ENCODE data around the gene UGGT2. TPM values are rescaled to one million over a fixed set of nuclear protein-coding genes. Genes with fewer than 3 reads are reported as not detected.

Gene UGGT2
- total and polyA plus RNA-seq, 9 of the 15 experiments (the other 6 are each of a cell fraction or from before 2014, with no cell fraction given): 3.5 to 24.5 (median 18.3) TPM

- intact Hi-C loops (cut with micrococcal nuclease): no loop called here
- DNase-seq (ENCODE audit: extremely low read depth in 1 of 4, low spot score in 3 of 4) (no peak), FAIRE-seq (no peak), ATAC-seq (no peak)
- Histone ChIP-seq H3K27ac (ENCODE audit: extremely low read depth, low read depth, low read length) (no peak overlapping the region), H3K4me2 (ENCODE audit: insufficient read depth, low read length) (no peak overlapping the region), H3K9ac (ENCODE audit: insufficient read depth in 1 of 2, low read depth in 2 of 2, low read length in 2 of 2) (no peak overlapping the region), H3K4me1 (replicated peaks in 1 of 2; ENCODE audit: control insufficient read depth in 2 of 2, insufficient read depth in 2 of 2, low read length in 2 of 2) (no peaks in the 10 kb centered on the region), H3K79me2 (ENCODE audit: control insufficient read depth, insufficient read depth, low read length) (no peaks in the 10 kb centered on the region), H3K9me3 (replicated peaks; ENCODE audit: control insufficient read depth, insufficient read depth, low read depth, low read length) (no peaks in the 10 kb centered on the region), H3K36me3 (ENCODE audit: control insufficient read depth, insufficient read depth, low read length) (no peaks in the 10 kb centered on the region), H3K27me3 (ENCODE audit: control insufficient read depth in 2 of 2, insufficient read depth in 2 of 2, low read length in 2 of 2) (no peaks in the 10 kb centered on the region), H3K4me3 (no peak overlapping the region), H3K9me1 (ENCODE audit: control insufficient read depth, insufficient read depth, low read length) (no peaks in the 10 kb centered on the region), H2AFZ (ENCODE audit: low read depth, low read length) (no peak overlapping the region), H4K20me1 (replicated peaks; ENCODE audit: control insufficient read depth, insufficient read depth, low read length) (no peaks in the 10 kb centered on the region)
- POLR2A ChIA-PET: no interaction called here
- 35% methylated on average over 3 of the region's 3 CpGs for WGBS (ENCODE audit: insufficient coverage, low coverage, missing lambda C conversion rate)
- TF ChIP-seq SPI1 (IDR thresholded peaks at IDR 0.05; ENCODE audit: borderline replicate concordance, low read depth, low read length) (peak; percentile 82; the same call in 1 of the 2 replicates), MAFK (IDR thresholded peaks at IDR 0.05; ENCODE audit: low read length) (no peak), NCOA6 (IDR thresholded peaks at IDR 0.05) (no peak)
- CTCF ChIA-PET (ENCODE audit: low intra/inter-chr PET ratio): no interaction called here
- in situ Hi-C loops (cut with MboI): no loop called here
- BruUV-seq (replicated peaks): no TSS peak
Measured at GRCh38 chr13:95813139-95813538, 240.1 kb downstream of the UGGT2 start.

DNA sequence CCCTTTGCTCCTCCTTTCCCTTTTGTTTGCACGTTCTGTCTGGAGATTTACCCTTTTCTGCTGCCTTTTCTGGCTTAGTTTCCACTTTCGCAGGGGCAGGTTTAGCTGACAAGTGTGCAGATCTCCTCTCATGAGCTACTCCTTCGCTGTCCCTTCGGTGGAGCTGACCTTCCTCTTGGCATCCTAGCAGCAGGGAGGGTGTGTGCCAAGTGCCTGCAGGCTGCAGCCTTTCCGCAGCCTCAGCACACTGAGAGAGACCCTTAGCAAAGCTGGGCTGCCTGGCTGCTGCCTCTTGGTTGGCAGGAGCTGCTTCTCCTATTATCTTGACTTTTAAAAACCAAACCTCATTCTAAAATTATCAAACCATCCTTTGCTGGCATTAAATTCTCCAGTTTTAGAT lies 243.8 kb downstream of the UGGT2 start:
- BruUV-seq (replicated peaks): no TSS peak
- no peaks in the 10 kb centered on the region for H3K36me3 ChIP-seq (ENCODE audit: control insufficient read depth, insufficient read depth, low read length)
- intact Hi-C loops (cut with micrococcal nuclease) (no loop called here), in situ Hi-C loops (cut with MboI) (no loop called here)
- 89% methylated on average over 3 of the region's 5 CpGs for WGBS (ENCODE audit: insufficient coverage, low coverage, missing lambda C conversion rate)
- H3K9ac ChIP-seq (ENCODE audit: insufficient read depth in 1 of 2, low read depth in 2 of 2, low read length in 2 of 2): no peak overlapping the region
- no peaks in the 10 kb centered on the region for H4K20me1 ChIP-seq (replicated peaks; ENCODE audit: control insufficient read depth, insufficient read depth, low read length)
- H3K79me2 ChIP-seq (ENCODE audit: control insufficient read depth, insufficient read depth, low read length): no peaks in the 10 kb centered on the region
- H3K9me3 ChIP-seq (replicated peaks; ENCODE audit: control insufficient read depth, insufficient read depth, low read depth, low read length): no peaks in the 10 kb centered on the region
- FAIRE-seq (no peak), DNase-seq (ENCODE audit: extremely low read depth in 1 of 4, low spot score in 3 of 4) (no peak), ATAC-seq (no peak)
- no peaks in the 10 kb centered on the region for H3K9me1 ChIP-seq (ENCODE audit: control insufficient read depth, insufficient read depth, low read length)
- H3K4me1 ChIP-seq (replicated peaks in 1 of 2; ENCODE audit: control insufficient read depth in 2 of 2, insufficient read depth in 2 of 2, low read length in 2 of 2): no peaks in the 10 kb centered on the region
- no peak overlapping the region for H3K4me2 ChIP-seq (ENCODE audit: insufficient read depth, low read length)
- no peaks in the 10 kb centered on the region for H3K27me3 ChIP-seq (ENCODE audit: control insufficient read depth in 2 of 2, insufficient read depth in 2 of 2, low read length in 2 of 2)
- POLR2A ChIA-PET: no interaction called here
- CTCF ChIA-PET (ENCODE audit: low intra/inter-chr PET ratio): no interaction called here
- no peak overlapping the region for H2AFZ ChIP-seq (ENCODE audit: low read depth, low read length)
- H3K27ac ChIP-seq (ENCODE audit: extremely low read depth, low read depth, low read length): no peak overlapping the region
- H3K4me3 ChIP-seq: no peak overlapping the region
- TF ChIP-seq, protein P1, sequence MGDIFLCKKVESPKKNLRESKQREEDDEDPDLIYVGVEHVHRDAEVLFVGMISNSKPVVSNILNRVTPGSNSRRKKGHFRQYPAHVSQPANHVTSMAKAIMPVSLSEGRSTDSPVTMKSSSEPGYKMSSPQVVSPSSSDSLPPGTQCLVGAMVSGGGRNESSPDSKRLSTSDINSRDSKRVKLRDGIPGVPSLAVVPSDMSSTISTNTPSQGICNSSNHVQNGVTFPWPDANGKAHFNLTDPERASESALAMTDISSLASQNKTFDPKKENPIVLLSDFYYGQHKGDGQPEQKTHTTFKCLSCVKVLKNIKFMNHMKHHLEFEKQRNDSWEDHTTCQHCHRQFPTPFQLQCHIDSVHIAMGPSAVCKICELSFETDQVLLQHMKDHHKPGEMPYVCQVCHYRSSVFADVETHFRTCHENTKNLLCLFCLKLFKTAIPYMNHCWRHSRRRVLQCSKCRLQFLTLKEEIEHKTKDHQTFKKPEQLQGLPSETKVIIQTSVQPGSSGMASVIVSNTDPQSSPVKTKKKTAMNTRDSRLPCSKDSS (IDR thresholded peaks at IDR 0.05; ENCODE audit: low read depth, partially characterized antibody): no peak
- no peak for TF ChIP-seq CREB3 (tag; conservative IDR thresholded peaks at IDR 0.05; ENCODE audit: low read depth)
- no peak for TF ChIP-seq ZEB2 (IDR thresholded peaks at IDR 0.05)
- TF ChIP-seq ZNF398 (CRISPR knock-in tag; IDR thresholded peaks at IDR 0.05): no peak
- no peak for TF ChIP-seq GATAD2B (IDR thresholded peaks at IDR 0.05; ENCODE audit: borderline replicate concordance)
- TF ChIP-seq ZNF77 (CRISPR knock-in tag; IDR thresholded peaks at IDR 0.05): no peak
- TF ChIP-seq ELF4 (CRISPR knock-in tag; IDR thresholded peaks at IDR 0.05): no peak
- TF ChIP-seq SP1 (CRISPR knock-in tag; IDR thresholded peaks at IDR 0.05): no peak
- TF ChIP-seq TCFL5 (CRISPR knock-in tag; conservative IDR thresholded peaks at IDR 0.05): no peak
- no peak for TF ChIP-seq RBM25 (IDR thresholded peaks at IDR 0.05; ENCODE audit: low read depth, low read length, severe bottlenecking)
- no peak for TF ChIP-seq NCOR1 (IDR thresholded peaks at IDR 0.05)
